Endothelial cell (in vitro differentiated cells): ENCODE measurements around the gene PPFIA3. TPM values are rescaled to one million over a fixed set of nuclear protein-coding genes. Genes with fewer than 3 reads are reported as not detected.

Source experiments
- DNase-seq: peaks from one replicate; pipeline ENCODE4 v3.0.0; 2021; ENCODE audit warnings: low spot score
- H3K27ac Mint-ChIP-seq: one replicate; pipeline ENCODE4 v1.8.0; 2021; ENCODE audit warnings: mixed read lengths, inconsistent platforms; ENCODE audit not compliant: unreplicated experiment
- H3K27me3 Mint-ChIP-seq: one replicate; pipeline ENCODE4 v1.8.0; 2021; ENCODE audit warnings: mild to moderate bottlenecking, moderate library complexity, mixed read lengths, inconsistent platforms; ENCODE audit not compliant: unreplicated experiment
- H3K36me3 Mint-ChIP-seq: one replicate; pipeline ENCODE4 v1.8.0; 2021; ENCODE audit warnings: mild to moderate bottlenecking, low read depth, mixed read lengths, inconsistent platforms; ENCODE audit not compliant: unreplicated experiment
- H3K4me1 Mint-ChIP-seq: one replicate; pipeline ENCODE4 v1.8.0; 2021; ENCODE audit warnings: mild to moderate bottlenecking, mixed read lengths, inconsistent platforms; ENCODE audit not compliant: unreplicated experiment
- H3K4me3 Mint-ChIP-seq: one replicate; pipeline ENCODE4 v1.8.0; 2021; ENCODE audit warnings: mild to moderate bottlenecking, mixed read lengths, inconsistent platforms; ENCODE audit not compliant: unreplicated experiment
- H3K9me3 Mint-ChIP-seq: one replicate; pipeline ENCODE4 v1.8.0; 2021; ENCODE audit warnings: mixed read lengths, inconsistent platforms; ENCODE audit not compliant: unreplicated experiment
- total RNA-seq: library from RNA; stranded (reverse); fragmentation: NEBNext Ultra II Directional; extraction: Animal tissue kit (Norgen Biotek cat#: 25700); gene quantifications from one replicate; pipeline ENCODE4 v1.2.1, GENCODE V29; 2021; ENCODE audit not compliant: unreplicated experiment
- TF ChIP-seq, protein P1 (sequence below): fragments of 200-600 bp; sonication (generic); IDR thresholded peaks from one replicate; pipeline ENCODE4 v1.5.0; 2021; ENCODE audit warnings: antibody characterized with exemption; ENCODE audit not compliant: unreplicated experiment

Gene PPFIA3
- total RNA-seq, 1 donor from 2014 or later = 19.7 TPM

- Mint-ChIP-seq H3K4me3 (peak overlapping the region; percentile 59), H3K4me1 (peaks cover 20% of the 10 kb centered on the region), H3K27me3 (peaks cover 2% of the 10 kb centered on the region), H3K9me3 (no peaks in the 10 kb centered on the region), H3K36me3 (peaks cover 59% of the 10 kb centered on the region), H3K27ac (no peak overlapping the region)
- TF ChIP-seq, protein P1, sequence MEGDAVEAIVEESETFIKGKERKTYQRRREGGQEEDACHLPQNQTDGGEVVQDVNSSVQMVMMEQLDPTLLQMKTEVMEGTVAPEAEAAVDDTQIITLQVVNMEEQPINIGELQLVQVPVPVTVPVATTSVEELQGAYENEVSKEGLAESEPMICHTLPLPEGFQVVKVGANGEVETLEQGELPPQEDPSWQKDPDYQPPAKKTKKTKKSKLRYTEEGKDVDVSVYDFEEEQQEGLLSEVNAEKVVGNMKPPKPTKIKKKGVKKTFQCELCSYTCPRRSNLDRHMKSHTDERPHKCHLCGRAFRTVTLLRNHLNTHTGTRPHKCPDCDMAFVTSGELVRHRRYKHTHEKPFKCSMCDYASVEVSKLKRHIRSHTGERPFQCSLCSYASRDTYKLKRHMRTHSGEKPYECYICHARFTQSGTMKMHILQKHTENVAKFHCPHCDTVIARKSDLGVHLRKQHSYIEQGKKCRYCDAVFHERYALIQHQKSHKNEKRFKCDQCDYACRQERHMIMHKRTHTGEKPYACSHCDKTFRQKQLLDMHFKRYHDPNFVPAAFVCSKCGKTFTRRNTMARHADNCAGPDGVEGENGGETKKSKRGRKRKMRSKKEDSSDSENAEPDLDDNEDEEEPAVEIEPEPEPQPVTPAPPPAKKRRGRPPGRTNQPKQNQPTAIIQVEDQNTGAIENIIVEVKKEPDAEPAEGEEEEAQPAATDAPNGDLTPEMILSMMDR = no peak
- DNase-seq = no peak
These were observed 77.3 kb downstream of the PPFIA3 start for GRCh38 chr19:49196527-49197240.

DNA sequence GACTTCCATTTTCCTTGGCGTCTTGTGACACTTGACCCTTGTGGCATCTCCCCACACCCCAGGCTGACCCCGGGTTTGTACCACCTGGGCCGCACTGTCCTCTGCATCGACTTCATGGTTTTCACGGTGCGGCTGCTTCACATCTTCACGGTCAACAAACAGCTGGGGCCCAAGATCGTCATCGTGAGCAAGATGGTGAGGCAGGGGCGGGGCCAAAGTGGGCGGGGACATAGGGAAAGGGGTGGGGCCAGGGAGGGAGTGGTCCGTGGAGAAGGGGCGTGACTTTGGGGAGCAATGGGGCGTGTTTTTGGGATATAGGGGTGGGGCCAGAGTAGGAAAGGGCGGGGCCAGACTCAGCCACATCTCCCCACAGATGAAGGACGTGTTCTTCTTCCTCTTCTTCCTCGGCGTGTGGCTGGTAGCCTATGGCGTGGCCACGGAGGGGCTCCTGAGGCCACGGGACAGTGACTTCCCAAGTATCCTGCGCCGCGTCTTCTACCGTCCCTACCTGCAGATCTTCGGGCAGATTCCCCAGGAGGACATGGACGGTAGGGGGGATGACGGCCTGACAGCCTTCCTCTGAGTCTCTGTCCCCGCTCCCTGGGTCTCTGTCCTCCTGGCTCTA is 81.0 kb downstream of the PPFIA3 start:
- Mint-ChIP-seq H3K27ac (no peak overlapping the region), H3K36me3 (peaks cover 49% of the 10 kb centered on the region), H3K4me1 (peaks cover 16% of the 10 kb centered on the region), H3K4me3 (peak overlapping the region; percentile 82), H3K9me3 (no peaks in the 10 kb centered on the region), H3K27me3 (peaks cover 2% of the 10 kb centered on the region)
- DNase-seq = no peak
- TF ChIP-seq, protein P1 = no peak

Other genes with a start within 250 kb of the PPFIA3 start
- gene PPP1R15A, start 247.1 kb upstream of the PPFIA3 start, total RNA-seq = 65.8 TPM
- gene TULP2, start 220.8 kb upstream of the PPFIA3 start, total RNA-seq = 4.3 TPM
- gene NUCB1, start 219.2 kb upstream of the PPFIA3 start, total RNA-seq = 244 TPM
- gene DHDH, start 185.8 kb upstream of the PPFIA3 start, total RNA-seq = 1.0 TPM
- 286 TPM for gene BAX, start 164.7 kb upstream of the PPFIA3 start, total RNA-seq
- 1,109 TPM for gene FTL, start 154.2 kb upstream of the PPFIA3 start, total RNA-seq
- 45.7 TPM for gene GYS1, start 126.2 kb upstream of the PPFIA3 start, total RNA-seq
- gene RUVBL2, start 125.7 kb upstream of the PPFIA3 start, total RNA-seq = 80.6 TPM
- gene LHB, start 102.5 kb upstream of the PPFIA3 start, total RNA-seq = 1.4 TPM
- gene CGB3, start 95.2 kb upstream of the PPFIA3 start, total RNA-seq = not detected
- not detected for gene CGB2, start 87.7 kb upstream of the PPFIA3 start, total RNA-seq
- gene CGB1, start 82.6 kb upstream of the PPFIA3 start, total RNA-seq = not detected
- gene CGB5, start 75.7 kb upstream of the PPFIA3 start, total RNA-seq = not detected
- gene CGB8, start 70.4 kb upstream of the PPFIA3 start, total RNA-seq = not detected
- gene CGB7, start 61.8 kb upstream of the PPFIA3 start, total RNA-seq = not detected
- not detected for gene NTF4, start 54.7 kb upstream of the PPFIA3 start, total RNA-seq
- not detected for gene KCNA7, start 46.8 kb upstream of the PPFIA3 start, total RNA-seq
- 203 TPM for gene SNRNP70, start 34.1 kb upstream of the PPFIA3 start, total RNA-seq
- gene LIN7B, start 5.2 kb upstream of the PPFIA3 start, total RNA-seq = 5.8 TPM
- 0.51 TPM for gene C19orf73, start 401 bp upstream of the PPFIA3 start, total RNA-seq
- 0.72 TPM for gene HRC, start 35.9 kb downstream of the PPFIA3 start, total RNA-seq
- 75.3 TPM for gene TRPM4, start 38.2 kb downstream of the PPFIA3 start, total RNA-seq
- 4.0 TPM for gene SLC6A16, start 205.6 kb downstream of the PPFIA3 start, total RNA-seq
- not detected for gene CD37, start 215.9 kb downstream of the PPFIA3 start, total RNA-seq
- gene TEAD2, start 242.9 kb downstream of the PPFIA3 start, total RNA-seq = 167 TPM
- gene DKKL1, start 244.3 kb downstream of the PPFIA3 start, total RNA-seq = 2.2 TPM